Inflammatory macrophage treated with lipopolysaccharide for 4 hours (primary cell): Measurements from ENCODE around the gene NBPF1.
"Not testable (repeated sequence)": the region's sequence is repeated elsewhere in the genome, so short reads cannot be mapped to it uniquely, and the experiment has no call there.

Experiments
- DNase-seq: peaks from one replicate; pipeline ENCODE4 v3.0.0-alpha.2; 2020

NBPF1 gene

GRCh38 chr1:16540421-16540893 is 72.9 kb downstream of the NBPF1 start:
- peak; percentile 4 for DNase-seq

- not testable (repeated sequence) for DNase-seq
These were observed 75.8 kb downstream of the NBPF1 start for GRCh38 chr1:16537528-16537927.

GRCh38 chr1:16536796-16537195 is 76.6 kb downstream of the NBPF1 start:
- DNase-seq, result not testable (repeated sequence)

- DNase-seq, result not testable (repeated sequence)
These were observed 77.5 kb downstream of the NBPF1 start for GRCh38 chr1:16535898-16536297.

GRCh38 chr1:16535487-16535886 is 77.9 kb downstream of the NBPF1 start:
- not testable (repeated sequence) for DNase-seq

- not testable (repeated sequence) for DNase-seq
These were observed 78.4 kb downstream of the NBPF1 start for GRCh38 chr1:16534829-16535456.

- not testable (repeated sequence) for DNase-seq
These were observed 79.0 kb downstream of the NBPF1 start for GRCh38 chr1:16534239-16534828.

GRCh38 chr1:16532235-16532991 is 81.0 kb downstream of the NBPF1 start:
- not testable (repeated sequence) for DNase-seq

GRCh38 chr1:16528338-16528737 is 85.0 kb downstream of the NBPF1 start:
- not testable (repeated sequence) for DNase-seq

- not testable (repeated sequence) for DNase-seq
These were observed 87.6 kb downstream of the NBPF1 start for GRCh38 chr1:16525769-16526168.

- DNase-seq, result not testable (repeated sequence)
These were observed 91.7 kb downstream of the NBPF1 start for GRCh38 chr1:16521679-16522078.

- no peak for DNase-seq
These were observed 92.1 kb downstream of the NBPF1 start for GRCh38 chr1:16521288-16521583.

GRCh38 chr1:16520435-16521287 is 92.7 kb downstream of the NBPF1 start:
- not testable (repeated sequence) for DNase-seq

GRCh38 chr1:16519255-16519951 is 94.0 kb downstream of the NBPF1 start:
- not testable (repeated sequence) for DNase-seq

- DNase-seq, result not testable (repeated sequence)
These were observed 94.5 kb downstream of the NBPF1 start for GRCh38 chr1:16518913-16519254.

- not testable (repeated sequence) for DNase-seq
These were observed 96.5 kb downstream of the NBPF1 start for GRCh38 chr1:16516694-16517410.

- peak; percentile 48 for DNase-seq
These were observed 99.0 kb downstream of the NBPF1 start, which contains the start of gene RNU1-1 for GRCh38 chr1:16514107-16515055. TSS of gene RNU1-1 (minus strand) at chr1:16514285.

- DNase-seq, result peak; percentile 88
These were observed 99.8 kb downstream of the NBPF1 start for GRCh38 chr1:16513412-16514106.

GRCh38 chr1:16512624-16513411 is 100.5 kb downstream of the NBPF1 start:
- not testable (repeated sequence) for DNase-seq
